DMS153 treated with DMSO at 0.1 percent for 48 hours (cell line): ENCODE measurements around the gene SPOPL.
"Not testable (repeated sequence)": the region's sequence is repeated elsewhere in the genome, so short reads cannot be mapped to it uniquely, and the experiment has no call there.

Experiments
- DNase-seq: peaks from one replicate; lab custom pipeline; 2025; ENCODE audit not compliant: unreplicated experiment; lab: John Stamatoyannopoulos, UW

SPOPL gene

GRCh38 chr2:138501425-138502254 lies at the start of gene SPOPL:
Gene SPOPL, plus strand, starts transcription at chr2:138501770. Its CDS starts 48,447 bp downstream, at chr2:138550217.
- DNase-seq, result peak; percentile 37

GRCh38 chr2:138452324-138452723 lies 49.2 kb upstream of the SPOPL start:
- no peak for DNase-seq

- no peak for DNase-seq
These were observed 47.8 kb upstream of the SPOPL start for GRCh38 chr2:138453815-138454214.

- DNase-seq, result no peak
These were observed 46.8 kb upstream of the SPOPL start for GRCh38 chr2:138454761-138455160.

- DNase-seq, result no peak
These were observed 46.3 kb upstream of the SPOPL start for GRCh38 chr2:138455275-138455674.

- DNase-seq, result no peak
These were observed 45.9 kb upstream of the SPOPL start for GRCh38 chr2:138455691-138456090.

- not testable (repeated sequence) for DNase-seq
These were observed 38.9 kb upstream of the SPOPL start for GRCh38 chr2:138462689-138463088.

GRCh38 chr2:138468617-138469016 lies 33.0 kb upstream of the SPOPL start:
- DNase-seq, result no peak

GRCh38 chr2:138469411-138469810 lies 32.2 kb upstream of the SPOPL start:
- DNase-seq, result no peak

- DNase-seq, result no peak
These were observed 30.6 kb upstream of the SPOPL start for GRCh38 chr2:138470941-138471340.

GRCh38 chr2:138474100-138474825 lies 27.3 kb upstream of the SPOPL start:
- DNase-seq, result no peak

GRCh38 chr2:138475277-138475776 lies 26.2 kb upstream of the SPOPL start:
- DNase-seq, result no peak

GRCh38 chr2:138476186-138476585 lies 25.4 kb upstream of the SPOPL start:
- DNase-seq, result no peak

GRCh38 chr2:138476940-138477339 lies 24.6 kb upstream of the SPOPL start:
- DNase-seq, result no peak

- DNase-seq, result not testable (repeated sequence)
These were observed 18.8 kb upstream of the SPOPL start for GRCh38 chr2:138482796-138483195.

GRCh38 chr2:138485019-138485418 lies 16.6 kb upstream of the SPOPL start:
- no peak for DNase-seq

- DNase-seq, result no peak
These were observed 15.0 kb upstream of the SPOPL start for GRCh38 chr2:138486363-138487198.

- DNase-seq, result no peak
These were observed 10.7 kb upstream of the SPOPL start for GRCh38 chr2:138490673-138491494.

- no peak for DNase-seq
These were observed 10.1 kb upstream of the SPOPL start for GRCh38 chr2:138491495-138491862.

- DNase-seq, result no peak
These were observed 9.4 kb upstream of the SPOPL start for GRCh38 chr2:138492160-138492559.
